Mesothelial cell of epicardium (in vitro differentiated cells): ENCODE measurements around the gene SNCA. TPM values are rescaled to one million over a fixed set of nuclear protein-coding genes. Genes with fewer than 3 reads are reported as not detected.

ENCODE experiments used
- DNase-seq, 2 experiments: peaks; one replicate each; pipeline ENCODE4 v3.0.0; 2021; ENCODE audit warnings: low spot score in 2 of 2; ENCODE audit not compliant: unreplicated experiment in 2 of 2
- H3K27ac Mint-ChIP-seq: 2 replicates; pipeline ENCODE4 v1.8.0; 2021; ENCODE audit warnings: mixed read lengths
- H3K27me3 Mint-ChIP-seq: 2 replicates; pipeline ENCODE4 v1.8.0; 2021; ENCODE audit warnings: low read depth, mixed read lengths
- H3K36me3 Mint-ChIP-seq: 2 replicates; pipeline ENCODE4 v1.8.0; 2021; ENCODE audit warnings: mixed read lengths
- H3K4me1 Mint-ChIP-seq: 2 replicates; pipeline ENCODE4 v1.8.0; 2021; ENCODE audit warnings: mixed read lengths
- H3K4me3 Mint-ChIP-seq: 2 replicates; pipeline ENCODE4 v1.8.0; 2021; ENCODE audit warnings: mild to moderate bottlenecking, moderate library complexity, mixed read lengths
- H3K9me3 Mint-ChIP-seq: 2 replicates; pipeline ENCODE4 v1.8.0; 2021; ENCODE audit warnings: mixed read lengths
- CTCF ChIP-seq: fragments of 200-600 bp; sonication (generic); IDR thresholded peaks from one replicate; pipeline ENCODE4 v1.5.0; 2021; ENCODE audit warnings: antibody characterized with exemption; ENCODE audit not compliant: unreplicated experiment
- total RNA-seq: library from RNA; stranded (reverse); gene quantifications from 3 replicates; pipeline ENCODE4 v1.2.1, GENCODE V29; 2021

SNCA gene
- total RNA-seq, 1 donor from 2014 or later = 14.8 TPM

DNA sequence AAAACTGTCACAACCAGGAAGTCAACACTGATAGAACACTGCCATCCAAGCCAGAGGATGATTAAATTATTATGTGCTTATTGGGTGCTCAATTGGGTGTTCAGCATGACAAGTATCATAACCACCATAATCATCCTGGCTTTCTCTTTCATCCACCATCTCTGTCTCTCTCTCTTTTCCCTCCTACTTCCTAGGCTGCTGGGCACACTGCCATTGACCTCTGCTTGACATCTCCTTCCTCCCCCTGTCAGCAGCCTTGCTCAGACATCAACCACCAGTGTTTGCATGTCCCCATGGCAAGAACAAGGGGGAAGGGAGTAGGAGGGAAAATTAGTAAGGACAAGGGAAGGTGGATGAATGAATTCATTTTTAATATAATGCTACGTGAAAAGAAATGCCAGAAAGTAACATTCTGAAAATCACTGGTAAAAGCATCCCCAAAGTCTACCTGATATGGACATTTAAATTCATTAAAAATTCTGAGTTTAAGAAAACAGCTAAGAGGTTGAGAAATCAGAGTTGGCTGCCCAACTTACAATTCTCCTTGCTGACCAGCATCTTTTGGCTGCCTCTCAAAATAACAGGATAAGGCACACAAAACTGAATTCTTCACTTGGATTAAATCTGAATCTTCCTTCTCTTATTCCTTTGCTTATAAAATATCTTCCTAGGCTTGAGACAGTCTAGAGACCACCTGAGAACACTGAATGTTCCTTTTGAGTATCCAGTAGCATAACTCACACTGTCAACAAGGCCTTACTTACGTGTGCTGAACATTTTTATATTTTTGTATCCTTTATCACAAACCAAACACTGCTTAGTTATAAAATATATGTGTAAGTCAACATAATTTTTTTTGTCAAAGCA is 48.5 kb downstream of the SNCA start:
- no peaks in the 10 kb centered on the region for H3K36me3 Mint-ChIP-seq

GRCh38 chr4:89784686-89785231 is 52.2 kb downstream of the SNCA start:
- peaks cover 3% of the 10 kb centered on the region for H3K36me3 Mint-ChIP-seq
- peaks cover 6% of the 10 kb centered on the region for H3K9me3 Mint-ChIP-seq
- H3K4me1 Mint-ChIP-seq = peaks cover 11% of the 10 kb centered on the region
- H3K27ac Mint-ChIP-seq = no peak overlapping the region
- DNase-seq = no peak
- no peaks in the 10 kb centered on the region for H3K27me3 Mint-ChIP-seq
- no peak overlapping the region for H3K4me3 Mint-ChIP-seq
- no peak for TF ChIP-seq CTCF

More for the DNA sequence above, 48.5 kb downstream of the SNCA start:
- Mint-ChIP-seq H3K4me3 (no peak overlapping the region), H3K27me3 (no peaks in the 10 kb centered on the region), H3K9me3 (no peaks in the 10 kb centered on the region), H3K27ac (no peak overlapping the region), H3K4me1 (peaks cover 11% of the 10 kb centered on the region)
- no peak for DNase-seq
- TF ChIP-seq CTCF = no peak

GRCh38 chr4:89781321-89781720 is 55.6 kb downstream of the SNCA start:
- H3K4me3 Mint-ChIP-seq = no peak overlapping the region
- H3K4me1 Mint-ChIP-seq = peaks cover under 1% of the 10 kb centered on the region
- H3K36me3 Mint-ChIP-seq = peaks cover 31% of the 10 kb centered on the region
- TF ChIP-seq CTCF = no peak
- H3K27ac Mint-ChIP-seq = no peak overlapping the region
- no peak for DNase-seq
- peaks cover 38% of the 10 kb centered on the region for H3K9me3 Mint-ChIP-seq
- no peaks in the 10 kb centered on the region for H3K27me3 Mint-ChIP-seq

- Mint-ChIP-seq H3K4me3 (no peak overlapping the region), H3K9me3 (peaks cover 41% of the 10 kb centered on the region), H3K27ac (no peak overlapping the region), H3K36me3 (peaks cover 37% of the 10 kb centered on the region), H3K4me1 (no peaks in the 10 kb centered on the region), H3K27me3 (no peaks in the 10 kb centered on the region)
- no peak for TF ChIP-seq CTCF
- DNase-seq = no peak
Observed at GRCh38 chr4:89773805-89774204, 63.2 kb downstream of the SNCA start.

- no peak for TF ChIP-seq CTCF
- H3K4me1 Mint-ChIP-seq = peaks cover 14% of the 10 kb centered on the region
- peaks cover 8% of the 10 kb centered on the region for H3K36me3 Mint-ChIP-seq
- DNase-seq = no peak
- no peak overlapping the region for H3K27ac Mint-ChIP-seq
- H3K4me3 Mint-ChIP-seq = no peak overlapping the region
- H3K27me3 Mint-ChIP-seq = no peaks in the 10 kb centered on the region
- peaks cover 14% of the 10 kb centered on the region for H3K9me3 Mint-ChIP-seq
Observed at GRCh38 chr4:89769856-89770255, 67.1 kb downstream of the SNCA start.
